DND-41 (cell line): Measurements from ENCODE around the gene ZC3H7A.

Source experiments
- ATAC-seq: fragments of 200-7000 bp; cut with Tn5 transposase; 3 replicates; pipeline ENCODE4 v1.9.1; 2021; ENCODE audit warnings: low read depth; ENCODE audit not compliant: insufficient read depth
- DNase-seq: peaks from one replicate; pipeline ENCODE4 v3.0.0-alpha.2; 2020
- H2AFZ ChIP-seq: 2 replicates; pipeline ENCODE4 v1.6.0; 2012; ENCODE audit warnings: low read depth, low read length
- H3K27ac ChIP-seq: 2 replicates; pipeline ENCODE4 v1.5.1; 2012; ENCODE audit warnings: low read length, inconsistent platforms
- H3K27me3 ChIP-seq: fragments of 200-600 bp; sonication (generic); 2 replicates; pipeline ENCODE4 v1.6.0; 2012; ENCODE audit warnings: low read length, mild to moderate bottlenecking, inconsistent platforms; ENCODE audit not compliant: insufficient read depth, poor library complexity
- H3K36me3 ChIP-seq: 2 replicates; pipeline ENCODE4 v1.5.1; 2012; ENCODE audit warnings: low read length, inconsistent platforms; ENCODE audit not compliant: insufficient read depth
- H3K4me1 ChIP-seq: 2 replicates; pipeline ENCODE4 v1.5.1; 2012; ENCODE audit warnings: mild to moderate bottlenecking, low read length; ENCODE audit not compliant: insufficient read depth
- H3K4me2 ChIP-seq: 2 replicates; pipeline ENCODE4 v1.6.0; 2012; ENCODE audit warnings: mild to moderate bottlenecking, moderate library complexity, low read length, inconsistent platforms; ENCODE audit not compliant: insufficient read depth
- H3K4me3 ChIP-seq, 2 experiments: fragments of 200-600 bp in 1 of 2; shearing (Covaris generic) in 1 of 2; 2 replicates each; pipeline ENCODE4 v1.5.1; 2012 to 2016; ENCODE audit warnings: inconsistent platforms in 2 of 2, low read length in 2 of 2, mild to moderate bottlenecking in 2 of 2, low read depth in 1 of 2, moderate library complexity in 1 of 2
- H3K79me2 ChIP-seq: 2 replicates; pipeline ENCODE4 v1.6.0; 2012; ENCODE audit warnings: low read length, inconsistent platforms; ENCODE audit not compliant: insufficient read depth
- H3K9ac ChIP-seq: 2 replicates; pipeline ENCODE4 v1.6.0; 2012; ENCODE audit warnings: low read depth, mild to moderate bottlenecking, inconsistent platforms, low read length, moderate library complexity
- H3K9me3 ChIP-seq: 2 replicates; pipeline ENCODE4 v1.5.1; 2012; ENCODE audit warnings: low read length, moderate library complexity, mild to moderate bottlenecking, inconsistent platforms; ENCODE audit not compliant: insufficient read depth, severe bottlenecking
- H4K20me1 ChIP-seq: 2 replicates; pipeline ENCODE4 v1.6.0; 2012; ENCODE audit warnings: low read length; ENCODE audit not compliant: insufficient read depth
- EZH2 ChIP-seq: IDR thresholded peaks from 3 replicates; pipeline ENCODE4 v1.6.1; 2012; ENCODE audit warnings: borderline replicate concordance, low read depth, mild to moderate bottlenecking, moderate library complexity, low read length, inconsistent platforms; ENCODE audit not compliant: severe bottlenecking
- TF ChIP-seq, protein P1 (sequence below): IDR thresholded peaks from 2 replicates; pipeline ENCODE4 v1.5.1; 2012; ENCODE audit warnings: borderline replicate concordance, low read length, moderate library complexity, mild to moderate bottlenecking; ENCODE audit not compliant: poor library complexity, severe bottlenecking; ENCODE audit errors: extremely low read depth

Gene ZC3H7A

DNA sequence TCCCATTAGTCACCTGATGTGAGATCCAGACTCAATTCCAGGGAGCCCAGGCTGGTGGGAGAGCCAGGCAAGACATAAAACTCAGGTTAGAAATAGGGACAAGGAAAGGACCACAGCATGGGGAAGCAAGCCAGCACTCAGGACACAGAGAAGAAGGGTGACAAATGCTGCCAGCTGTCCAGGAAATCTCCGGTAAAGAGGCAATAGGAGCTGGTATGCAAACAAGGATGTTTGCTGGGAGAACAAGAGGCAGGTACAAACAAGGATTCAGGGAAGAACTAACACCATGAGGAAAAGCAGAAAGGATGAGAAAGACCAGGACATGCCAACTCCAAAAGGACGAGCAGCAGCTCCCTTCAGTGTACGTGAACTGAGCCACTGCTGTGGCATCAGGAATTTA is 44.2 kb downstream of the ZC3H7A start:
- no peak overlapping the region for H3K4me2 ChIP-seq
- H3K4me1 ChIP-seq: no peaks in the 10 kb centered on the region
- DNase-seq (no peak), ATAC-seq (no peak)
- H4K20me1 ChIP-seq: no peaks in the 10 kb centered on the region
- no peaks in the 10 kb centered on the region for H3K79me2 ChIP-seq
- H3K9ac ChIP-seq: no peak overlapping the region
- H3K27me3 ChIP-seq: no peaks in the 10 kb centered on the region
- H3K9me3 ChIP-seq: no peaks in the 10 kb centered on the region
- TF ChIP-seq EZH2: no peak
- TF ChIP-seq, protein P1, sequence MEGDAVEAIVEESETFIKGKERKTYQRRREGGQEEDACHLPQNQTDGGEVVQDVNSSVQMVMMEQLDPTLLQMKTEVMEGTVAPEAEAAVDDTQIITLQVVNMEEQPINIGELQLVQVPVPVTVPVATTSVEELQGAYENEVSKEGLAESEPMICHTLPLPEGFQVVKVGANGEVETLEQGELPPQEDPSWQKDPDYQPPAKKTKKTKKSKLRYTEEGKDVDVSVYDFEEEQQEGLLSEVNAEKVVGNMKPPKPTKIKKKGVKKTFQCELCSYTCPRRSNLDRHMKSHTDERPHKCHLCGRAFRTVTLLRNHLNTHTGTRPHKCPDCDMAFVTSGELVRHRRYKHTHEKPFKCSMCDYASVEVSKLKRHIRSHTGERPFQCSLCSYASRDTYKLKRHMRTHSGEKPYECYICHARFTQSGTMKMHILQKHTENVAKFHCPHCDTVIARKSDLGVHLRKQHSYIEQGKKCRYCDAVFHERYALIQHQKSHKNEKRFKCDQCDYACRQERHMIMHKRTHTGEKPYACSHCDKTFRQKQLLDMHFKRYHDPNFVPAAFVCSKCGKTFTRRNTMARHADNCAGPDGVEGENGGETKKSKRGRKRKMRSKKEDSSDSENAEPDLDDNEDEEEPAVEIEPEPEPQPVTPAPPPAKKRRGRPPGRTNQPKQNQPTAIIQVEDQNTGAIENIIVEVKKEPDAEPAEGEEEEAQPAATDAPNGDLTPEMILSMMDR: no peak
- peaks cover 82% of the 10 kb centered on the region for H3K36me3 ChIP-seq
- no peak overlapping the region for H3K27ac ChIP-seq
- H2AFZ ChIP-seq: no peak overlapping the region
- H3K4me3 ChIP-seq: no peak overlapping the region

DNA sequence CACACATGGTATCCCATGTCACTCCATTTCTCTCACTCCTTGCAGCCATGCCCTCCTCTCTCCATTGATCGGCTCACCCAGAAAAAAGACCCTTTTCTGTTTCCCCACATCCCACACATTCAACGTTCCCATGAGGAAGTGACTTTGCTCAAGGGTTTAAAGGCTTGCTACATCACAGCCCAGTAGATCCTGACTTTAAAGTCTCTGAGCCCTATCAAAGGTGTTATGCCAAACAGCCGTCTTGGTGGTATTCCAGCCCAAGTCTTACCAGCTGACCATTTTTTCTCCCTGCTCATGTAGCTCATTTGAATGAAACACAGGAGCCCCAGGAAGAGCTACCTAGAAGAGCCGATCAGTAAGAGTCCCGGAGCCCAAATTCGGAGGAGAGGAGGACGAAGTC is 47.0 kb downstream of the ZC3H7A start:
- H3K27me3 ChIP-seq: no peaks in the 10 kb centered on the region
- H3K9me3 ChIP-seq: no peaks in the 10 kb centered on the region
- H3K4me3 ChIP-seq: no peak overlapping the region
- H3K36me3 ChIP-seq: peaks cover 56% of the 10 kb centered on the region
- H3K4me2 ChIP-seq: no peak overlapping the region
- no peaks in the 10 kb centered on the region for H3K79me2 ChIP-seq
- ATAC-seq (no peak), DNase-seq (no peak)
- TF ChIP-seq EZH2: no peak
- TF ChIP-seq, protein P1: no peak
- H3K9ac ChIP-seq: no peak overlapping the region
- no peak overlapping the region for H2AFZ ChIP-seq
- no peaks in the 10 kb centered on the region for H3K4me1 ChIP-seq
- no peaks in the 10 kb centered on the region for H4K20me1 ChIP-seq
- H3K27ac ChIP-seq: no peak overlapping the region

DNA sequence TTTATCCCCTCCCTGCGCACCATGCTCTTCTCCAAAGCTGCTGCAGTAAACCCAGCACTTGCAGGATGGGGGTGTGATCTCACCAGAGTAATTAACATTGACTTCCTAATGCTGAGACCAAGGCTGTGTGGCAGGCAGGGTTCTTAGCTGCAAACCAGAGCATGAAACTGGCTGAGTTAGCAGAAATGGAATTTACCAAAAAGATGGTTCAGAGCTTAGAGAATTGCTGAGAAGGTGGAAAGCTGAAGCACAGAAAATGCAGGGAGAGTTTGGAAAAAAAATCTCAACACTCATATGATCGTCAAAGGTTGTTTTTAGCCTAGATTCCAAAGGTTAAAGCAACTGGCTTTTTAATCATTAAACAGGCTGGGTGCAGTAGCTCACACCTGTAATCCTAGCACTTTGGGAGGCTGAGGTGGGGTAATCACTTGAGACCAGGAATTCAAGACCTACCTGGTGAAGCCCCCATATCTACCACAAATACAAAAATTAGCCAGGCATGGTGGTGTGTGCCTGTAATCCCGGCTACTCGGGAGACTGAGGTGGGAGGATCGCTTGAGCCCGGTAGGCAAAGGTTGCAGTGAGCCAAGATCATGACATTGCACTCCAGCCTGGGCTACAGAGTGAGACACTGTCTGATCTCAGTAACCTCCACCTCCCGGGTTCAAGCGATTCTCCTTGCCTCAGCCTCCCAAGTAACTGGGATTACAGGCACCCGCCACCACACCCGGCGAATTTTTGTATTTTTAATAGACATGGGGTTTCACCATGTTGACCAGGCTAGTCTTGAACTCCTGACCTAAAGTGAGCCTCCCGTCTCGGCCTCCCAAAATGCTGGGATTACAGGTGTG is 48.4 kb downstream of the ZC3H7A start:
- ATAC-seq (no peak), DNase-seq (no peak)
- Histone ChIP-seq H3K9ac (no peak overlapping the region), H3K4me2 (no peak overlapping the region), H3K4me3 (no peak overlapping the region), H3K27me3 (no peaks in the 10 kb centered on the region), H3K27ac (no peak overlapping the region), H3K79me2 (no peaks in the 10 kb centered on the region), H2AFZ (no peak overlapping the region), H4K20me1 (no peaks in the 10 kb centered on the region), H3K4me1 (peaks cover 5% of the 10 kb centered on the region), H3K9me3 (no peaks in the 10 kb centered on the region), H3K36me3 (peaks cover 43% of the 10 kb centered on the region)
- TF ChIP-seq, protein P1: no peak
- TF ChIP-seq EZH2: no peak
